Measurements from ENCODE around the gene S100A10. TPM values are rescaled to one million over a fixed set of nuclear protein-coding genes. Genes with fewer than 3 reads are reported as not detected.

S100A10 gene
- total RNA-seq, 2 donors from 2014 or later: 181 to 377 TPM

GRCh38 chr1:151986501-151987190 lies 7.0 kb downstream of the S100A10 start:
- no peak overlapping the region for H3K4me3 Mint-ChIP-seq
- peaks cover 65% of the 10 kb centered on the region for H3K4me1 Mint-ChIP-seq
- peaks cover 82% of the 10 kb centered on the region for H3K36me3 Mint-ChIP-seq (ENCODE audit: low read depth)
- no peaks in the 10 kb centered on the region for H3K27me3 Mint-ChIP-seq
- H3K9me3 Mint-ChIP-seq: no peaks in the 10 kb centered on the region
- no peak for ATAC-seq (replicated peaks)
- no peak overlapping the region for H3K27ac Mint-ChIP-seq

- Mint-ChIP-seq H3K36me3 (ENCODE audit: low read depth) (peaks cover 82% of the 10 kb centered on the region), H3K27me3 (no peaks in the 10 kb centered on the region), H3K4me1 (peaks cover 58% of the 10 kb centered on the region), H3K4me3 (peak overlapping the region; percentile 74), H3K9me3 (no peaks in the 10 kb centered on the region), H3K27ac (no peak overlapping the region)
- ATAC-seq (replicated peaks): no peak
These were observed 7.9 kb downstream of the S100A10 start for GRCh38 chr1:151985768-151986167.

- Mint-ChIP-seq H3K27me3 (no peaks in the 10 kb centered on the region), H3K36me3 (ENCODE audit: low read depth) (peaks cover 83% of the 10 kb centered on the region), H3K27ac (no peak overlapping the region), H3K9me3 (no peaks in the 10 kb centered on the region), H3K4me1 (peaks cover 54% of the 10 kb centered on the region), H3K4me3 (peak overlapping the region; percentile 74)
- no peak for ATAC-seq (replicated peaks)
These were observed 8.4 kb downstream of the S100A10 start for GRCh38 chr1:151985270-151985669.

GRCh38 chr1:151984313-151984956 lies 9.2 kb downstream of the S100A10 start:
- peak; percentile 92 for ATAC-seq (replicated peaks)

GRCh38 chr1:151982300-151983005 lies 11.2 kb downstream of the S100A10 start:
- Mint-ChIP-seq H3K36me3 (ENCODE audit: low read depth) (peaks cover 70% of the 10 kb centered on the region), H3K4me3 (no peak overlapping the region), H3K27ac (no peak overlapping the region), H3K9me3 (no peaks in the 10 kb centered on the region), H3K4me1 (peaks cover 33% of the 10 kb centered on the region), H3K27me3 (no peaks in the 10 kb centered on the region)
- no peak for ATAC-seq (replicated peaks)

More at GRCh38 chr1:151984313-151984956, 9.2 kb downstream of the S100A10 start:
- Mint-ChIP-seq H3K27ac (peak overlapping the region; percentile 88), H3K36me3 (ENCODE audit: low read depth) (peaks cover 83% of the 10 kb centered on the region), H3K4me1 (peaks cover 46% of the 10 kb centered on the region), H3K27me3 (no peaks in the 10 kb centered on the region), H3K4me3 (peak overlapping the region; percentile 74), H3K9me3 (no peaks in the 10 kb centered on the region)

GRCh38 chr1:151981178-151981525 lies 12.5 kb downstream of the S100A10 start:
- no peak for ATAC-seq (replicated peaks)
- Mint-ChIP-seq H3K4me3 (no peak overlapping the region), H3K36me3 (ENCODE audit: low read depth) (peaks cover 57% of the 10 kb centered on the region)

GRCh38 chr1:151980287-151981177 lies 13.1 kb downstream of the S100A10 start:
- no peaks in the 10 kb centered on the region for H3K9me3 Mint-ChIP-seq
- no peak overlapping the region for H3K4me3 Mint-ChIP-seq
- peaks cover 24% of the 10 kb centered on the region for H3K4me1 Mint-ChIP-seq
- no peak overlapping the region for H3K27ac Mint-ChIP-seq
- H3K27me3 Mint-ChIP-seq: no peaks in the 10 kb centered on the region
- H3K36me3 Mint-ChIP-seq (ENCODE audit: low read depth): peaks cover 51% of the 10 kb centered on the region
- ATAC-seq (replicated peaks): no peak

More at GRCh38 chr1:151981178-151981525, 12.5 kb downstream of the S100A10 start:
- no peaks in the 10 kb centered on the region for H3K27me3 Mint-ChIP-seq
- peaks cover 27% of the 10 kb centered on the region for H3K4me1 Mint-ChIP-seq
- H3K27ac Mint-ChIP-seq: no peak overlapping the region
- H3K9me3 Mint-ChIP-seq: no peaks in the 10 kb centered on the region

GRCh38 chr1:151978922-151979321 lies 14.7 kb downstream of the S100A10 start:
- Mint-ChIP-seq H3K27ac (no peak overlapping the region), H3K4me1 (peaks cover 8% of the 10 kb centered on the region), H3K27me3 (no peaks in the 10 kb centered on the region), H3K4me3 (no peak overlapping the region), H3K9me3 (no peaks in the 10 kb centered on the region), H3K36me3 (ENCODE audit: low read depth) (peaks cover 35% of the 10 kb centered on the region)
- ATAC-seq (replicated peaks): no peak

- H3K27me3 Mint-ChIP-seq: no peaks in the 10 kb centered on the region
- H3K4me1 Mint-ChIP-seq: peaks cover 7% of the 10 kb centered on the region
- H3K4me3 Mint-ChIP-seq: no peak overlapping the region
- no peaks in the 10 kb centered on the region for H3K9me3 Mint-ChIP-seq
- H3K27ac Mint-ChIP-seq: no peak overlapping the region
- no peak for ATAC-seq (replicated peaks)
- H3K36me3 Mint-ChIP-seq (ENCODE audit: low read depth): peaks cover 23% of the 10 kb centered on the region
These were observed 15.9 kb downstream of the S100A10 start for GRCh38 chr1:151977662-151978230.

GRCh38 chr1:151976858-151977257 lies 16.8 kb downstream of the S100A10 start:
- H3K27ac Mint-ChIP-seq: no peak overlapping the region
- peaks cover 12% of the 10 kb centered on the region for H3K4me1 Mint-ChIP-seq
- no peaks in the 10 kb centered on the region for H3K9me3 Mint-ChIP-seq
- H3K27me3 Mint-ChIP-seq: no peaks in the 10 kb centered on the region
- ATAC-seq (replicated peaks): no peak
- peaks cover 14% of the 10 kb centered on the region for H3K36me3 Mint-ChIP-seq (ENCODE audit: low read depth)
- H3K4me3 Mint-ChIP-seq: no peak overlapping the region

GRCh38 chr1:151976015-151976343 lies 17.7 kb downstream of the S100A10 start:
- Mint-ChIP-seq H3K27ac (no peak overlapping the region), H3K4me1 (peaks cover 12% of the 10 kb centered on the region), H3K27me3 (no peaks in the 10 kb centered on the region), H3K9me3 (no peaks in the 10 kb centered on the region), H3K4me3 (no peak overlapping the region), H3K36me3 (ENCODE audit: low read depth) (peaks cover 6% of the 10 kb centered on the region)
- no peak for ATAC-seq (replicated peaks)

- Mint-ChIP-seq H3K27ac (no peak overlapping the region), H3K9me3 (no peaks in the 10 kb centered on the region), H3K4me1 (peaks cover 12% of the 10 kb centered on the region), H3K27me3 (no peaks in the 10 kb centered on the region), H3K36me3 (ENCODE audit: low read depth) (peaks cover under 1% of the 10 kb centered on the region), H3K4me3 (no peak overlapping the region)
- ATAC-seq (replicated peaks): no peak
These were observed 18.2 kb downstream of the S100A10 start for GRCh38 chr1:151975311-151976014.

- H3K9me3 Mint-ChIP-seq: no peaks in the 10 kb centered on the region
- ATAC-seq (replicated peaks): peak; percentile 99
- H3K27ac Mint-ChIP-seq: no peak overlapping the region
These were observed 21.0 kb downstream of the S100A10 start for GRCh38 chr1:151972542-151973248.

More at GRCh38 chr1:151972542-151973248, 21.0 kb downstream of the S100A10 start:
- H3K4me3 Mint-ChIP-seq: peak overlapping the region; percentile 40
- no peaks in the 10 kb centered on the region for H3K36me3 Mint-ChIP-seq (ENCODE audit: low read depth)
- no peaks in the 10 kb centered on the region for H3K27me3 Mint-ChIP-seq
- peaks cover 14% of the 10 kb centered on the region for H3K4me1 Mint-ChIP-seq
